PFSK-1 (cell line): Measurements from ENCODE around the gene TSC2.

Experiments
- FOXP2 ChIP-seq: optimal IDR thresholded peaks from 2 replicates; pipeline ENCODE3; 2011; ENCODE audit warnings: borderline replicate concordance, control low read depth, inconsistent platforms; ENCODE audit not compliant: insufficient read depth; ENCODE audit errors: extremely low read length, extremely low read depth
- POLR2AphosphoS5 ChIP-seq: IDR thresholded peaks from 2 replicates; pipeline ENCODE4 v1.6.1; 2012; ENCODE audit warnings: low read depth, mild to moderate bottlenecking, control low read depth, low read length, moderate library complexity
- REST ChIP-seq, 2 experiments: IDR thresholded peaks; 2 replicates each; pipeline versions ENCODE4 v1.6.1 to v1.8.0; 2011 to 2012; ENCODE audit warnings: low read depth in 2 of 2, low read length in 2 of 2, control low read depth in 1 of 2, inconsistent platforms in 1 of 2, mild to moderate bottlenecking in 1 of 2, moderate library complexity in 1 of 2; ENCODE audit not compliant: insufficient read depth in 1 of 2
- SIN3A ChIP-seq: IDR thresholded peaks from 2 replicates; pipeline ENCODE4 v1.6.1; 2012; ENCODE audit warnings: mild to moderate bottlenecking, low read length, moderate library complexity, borderline replicate concordance; ENCODE audit not compliant: insufficient read depth
- TAF1 ChIP-seq: IDR thresholded peaks from 2 replicates; pipeline ENCODE4 v1.6.1; 2012; ENCODE audit warnings: low read length, control low read depth, borderline replicate concordance; ENCODE audit not compliant: insufficient read depth

Gene TSC2

GRCh38 chr16:2003827-2004641 is 43.8 kb upstream of the TSC2 start:
- TF ChIP-seq SIN3A (no peak), REST (IDR thresholded peaks at IDR 0.05; ENCODE audit: insufficient read depth in 1 of 2, low read depth in 2 of 2, low read length in 2 of 2) (no peak), FOXP2 (no peak), TAF1 (no peak), POLR2AphosphoS5 (no peak)

- TF ChIP-seq POLR2AphosphoS5 (no peak), SIN3A (no peak), REST (IDR thresholded peaks at IDR 0.05; ENCODE audit: insufficient read depth in 1 of 2, low read depth in 2 of 2, low read length in 2 of 2) (no peak), TAF1 (no peak), FOXP2 (no peak)
Observed at GRCh38 chr16:2004795-2005517, 42.8 kb upstream of the TSC2 start.

- TF ChIP-seq TAF1, result no peak
- no peak for TF ChIP-seq POLR2AphosphoS5
- TF ChIP-seq FOXP2, result no peak
- TF ChIP-seq SIN3A, result no peak
- no peak for TF ChIP-seq REST (IDR thresholded peaks at IDR 0.05; ENCODE audit: insufficient read depth in 1 of 2, low read depth in 2 of 2, low read length in 2 of 2)
Observed at GRCh38 chr16:2005646-2006045, 42.1 kb upstream of the TSC2 start.

- TF ChIP-seq SIN3A, result no peak
- TF ChIP-seq FOXP2, result no peak
- no peak for TF ChIP-seq POLR2AphosphoS5
Observed at GRCh38 chr16:2006317-2006716, 41.5 kb upstream of the TSC2 start.

GRCh38 chr16:2007081-2007836 is 40.5 kb upstream of the TSC2 start:
- TF ChIP-seq POLR2AphosphoS5, result no peak
- TF ChIP-seq SIN3A, result no peak
- no peak for TF ChIP-seq TAF1
- TF ChIP-seq FOXP2, result no peak
- no peak for TF ChIP-seq REST (IDR thresholded peaks at IDR 0.05; ENCODE audit: insufficient read depth in 1 of 2, low read depth in 2 of 2, low read length in 2 of 2)
